Upper lobe of left lung (tissue), 6 donors: ENCODE data around the gene BSPH1. TPM values are rescaled to one million over a fixed set of nuclear protein-coding genes. Genes with fewer than 3 reads are reported as not detected.
"Not testable (repeated sequence)": the region's sequence is repeated elsewhere in the genome, so short reads cannot be mapped to it uniquely, and the experiment has no call there.

ENCODE experiments used
- ATAC-seq, 2 donors: fragments of 200-7000 bp; cut with Tn5 transposase; one replicate each; pipeline ENCODE4 v1.9.1; 2022; ENCODE audit warnings: mild to moderate bottlenecking in 2 of 2, moderate library complexity in 2 of 2; ENCODE audit not compliant: low FRiP score in 2 of 2
- DNase-seq, 2 donors: peaks; one replicate each; pipeline ENCODE4 v3.0.0-alpha.2; 2019 to 2020
- H3K27ac ChIP-seq, 4 donors: fragments of 200-600 bp; sonication (generic); one replicate each; pipeline ENCODE4 v1.5.1; 2016 to 2019
- H3K27me3 ChIP-seq, 4 donors: fragments of 200-600 bp; sonication (generic); one replicate each; pipeline ENCODE4 v1.5.1; 2017 to 2019
- H3K36me3 ChIP-seq, 4 donors: fragments of 200-600 bp; sonication (generic); one replicate each; pipeline ENCODE4 v1.5.1; 2016 to 2019
- H3K4me1 ChIP-seq, 4 donors: fragments of 200-600 bp; sonication (generic); one replicate each; pipeline ENCODE4 v1.5.1; 2018 to 2019
- H3K4me3 ChIP-seq, 4 donors: fragments of 200-600 bp; sonication (generic); one replicate each; pipeline ENCODE4 v1.5.1; 2017 to 2019; ENCODE audit warnings: mild to moderate bottlenecking in 2 of 4, moderate library complexity in 1 of 4
- H3K9me3 ChIP-seq, 4 donors: fragments of 200-600 bp; sonication (generic); one replicate each; pipeline ENCODE4 v1.5.1; 2018 to 2019
- EP300 ChIP-seq, 4 donors: sonication (generic); formaldehyde crosslinking; IDR thresholded peaks; one replicate each; pipeline ENCODE4 v1.5.1; 2017; ENCODE audit warnings: antibody characterized with exemption in 4 of 4, control low read depth in 2 of 4
- POLR2A ChIP-seq, 4 donors: fragments of 450-650 bp; IDR thresholded peaks; one replicate each; pipeline ENCODE4 v1.5.1; 2016 to 2017; ENCODE audit warnings: antibody characterized with exemption in 4 of 4, mild to moderate bottlenecking in 2 of 4
- POLR2AphosphoS5 ChIP-seq, 2 donors: sonication (generic); formaldehyde crosslinking; IDR thresholded peaks; one replicate each; pipeline ENCODE4 v1.5.1; 2017; ENCODE audit warnings: antibody characterized with exemption in 2 of 2
- WGBS, 2 donors: methylation state at CpG; one replicate each; pipeline ENCODE4 v1.1.5; 2017 to 2018; 5-methylcytosine and 5-hydroxymethylcytosine counted together
- total RNA-seq, 6 donors: library from RNA; depleted of rRNA in 4 of 6; stranded (reverse); fragments of >200 nt in 4 of 6; gene quantifications; one replicate each; pipeline versions ENCODE4 v1.1.0 to v1.2.1, GENCODE V29; 2016 to 2021
- TF ChIP-seq, protein P1 (sequence below), 6 experiments: fragments of 450-650 bp in 4 of 6; fragments of 200-600 bp in 2 of 6; sonication (generic) in 2 of 6; IDR thresholded peaks; one replicate each; pipeline ENCODE4 v1.5.1; 2016 to 2019; ENCODE audit warnings: antibody characterized with exemption in 6 of 6
- donor health status: DM: no; HTN: no; CAD: no; lungs with moderate emphysema.
- donor health status: DM: no; HTN: yes; CAD: no; lungs with severe emphysema.

BSPH1 gene
- total RNA-seq, 6 donors from 2014 or later, result not detected

DNA sequence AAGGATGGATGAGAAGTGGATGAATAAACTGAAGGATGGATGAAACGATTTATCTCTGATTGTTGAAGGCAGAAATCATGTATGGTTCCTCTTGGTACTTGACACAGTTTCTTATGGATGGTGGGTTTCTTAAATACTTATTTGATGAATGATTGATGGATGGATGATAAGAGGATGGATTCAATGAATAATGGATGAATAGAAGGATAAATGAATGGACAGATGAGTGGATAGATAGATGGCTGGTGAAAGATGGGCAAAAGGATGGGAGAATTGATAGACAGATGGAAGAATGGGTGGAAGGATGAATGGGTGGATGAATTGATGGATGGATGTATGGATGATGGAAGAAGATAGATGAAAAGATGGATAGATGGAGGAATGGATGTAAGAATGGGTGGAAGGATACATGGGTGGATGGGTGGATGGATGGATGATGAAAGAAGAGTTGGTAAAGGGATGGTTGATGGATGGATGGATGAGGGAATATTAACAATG, 4.3 kb upstream of the BSPH1 start:
- TF ChIP-seq, protein P1, sequence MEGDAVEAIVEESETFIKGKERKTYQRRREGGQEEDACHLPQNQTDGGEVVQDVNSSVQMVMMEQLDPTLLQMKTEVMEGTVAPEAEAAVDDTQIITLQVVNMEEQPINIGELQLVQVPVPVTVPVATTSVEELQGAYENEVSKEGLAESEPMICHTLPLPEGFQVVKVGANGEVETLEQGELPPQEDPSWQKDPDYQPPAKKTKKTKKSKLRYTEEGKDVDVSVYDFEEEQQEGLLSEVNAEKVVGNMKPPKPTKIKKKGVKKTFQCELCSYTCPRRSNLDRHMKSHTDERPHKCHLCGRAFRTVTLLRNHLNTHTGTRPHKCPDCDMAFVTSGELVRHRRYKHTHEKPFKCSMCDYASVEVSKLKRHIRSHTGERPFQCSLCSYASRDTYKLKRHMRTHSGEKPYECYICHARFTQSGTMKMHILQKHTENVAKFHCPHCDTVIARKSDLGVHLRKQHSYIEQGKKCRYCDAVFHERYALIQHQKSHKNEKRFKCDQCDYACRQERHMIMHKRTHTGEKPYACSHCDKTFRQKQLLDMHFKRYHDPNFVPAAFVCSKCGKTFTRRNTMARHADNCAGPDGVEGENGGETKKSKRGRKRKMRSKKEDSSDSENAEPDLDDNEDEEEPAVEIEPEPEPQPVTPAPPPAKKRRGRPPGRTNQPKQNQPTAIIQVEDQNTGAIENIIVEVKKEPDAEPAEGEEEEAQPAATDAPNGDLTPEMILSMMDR (IDR thresholded peaks at IDR 0.05), result no peak
- TF ChIP-seq POLR2A (IDR thresholded peaks at IDR 0.05), result no peak
- no peak for TF ChIP-seq POLR2AphosphoS5 (IDR thresholded peaks at IDR 0.05)
- no peak for TF ChIP-seq EP300 (IDR thresholded peaks at IDR 0.05)
- Histone ChIP-seq H3K36me3 (no peaks in the 10 kb centered on the region), H3K27ac (no peak overlapping the region), H3K4me1 (no peaks in the 10 kb centered on the region), H3K4me3 (no peak overlapping the region), H3K27me3 (no peaks in the 10 kb centered on the region), H3K9me3 (peaks cover 0 to 3% (median 0%) of the 10 kb centered on the region in 4 donors)
- WGBS, 2 donors, result 65 to 71% methylated on average over 1 of the region's 1 CpG
- DNase-seq (no peak), ATAC-seq (no peak)

DNA sequence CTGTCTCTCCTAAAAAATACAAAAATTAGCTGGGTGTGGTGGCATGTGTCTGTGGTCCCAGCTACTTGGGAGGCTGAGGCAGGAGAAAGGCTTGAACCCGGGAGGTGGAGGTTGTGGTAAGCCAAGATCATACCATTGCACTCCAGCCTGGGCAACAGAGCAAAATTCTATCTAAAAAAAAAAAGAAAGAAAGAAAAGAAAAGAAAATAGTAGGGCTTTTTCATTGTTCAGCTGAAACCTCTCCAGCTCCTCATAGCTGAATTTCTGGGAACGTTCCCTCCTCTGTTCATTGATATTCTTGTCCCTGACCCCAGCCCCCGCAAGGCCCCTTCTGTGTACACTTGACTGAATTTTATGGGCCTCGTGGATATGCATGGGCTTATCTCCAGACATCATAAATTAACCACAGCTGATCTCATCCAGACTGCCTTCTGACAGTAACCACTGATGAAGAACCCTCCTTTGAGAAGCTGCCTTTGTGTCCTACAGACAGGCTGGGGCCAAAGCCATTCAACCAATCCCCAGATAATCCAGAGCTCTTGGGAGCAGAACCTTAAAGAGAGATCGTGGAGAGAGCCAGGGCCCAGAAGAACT, 2.3 kb upstream of the BSPH1 start, which contains the start of gene ELSPBP1:
ELSPBP1 (plus strand) TSS at position 424 of the 594 bp plus-strand sequence. CDS start 14,036 bp downstream, outside the sequence.
- H3K4me3 ChIP-seq, result no peak within 1 kb of the TSS
- WGBS, 2 donors, result 64 to 66% methylated on average over 5 of the region's 5 CpGs
- H3K36me3 ChIP-seq, result no peaks in the 10 kb centered on the region
- no peaks in the 10 kb centered on the region for H3K27me3 ChIP-seq
- DNase-seq (no peak), ATAC-seq (no peak)
- TF ChIP-seq POLR2AphosphoS5 (IDR thresholded peaks at IDR 0.05) (no peak), POLR2A (IDR thresholded peaks at IDR 0.05) (no peak), EP300 (IDR thresholded peaks at IDR 0.05) (no peak)
- TF ChIP-seq, protein P1 (IDR thresholded peaks at IDR 0.05), result no peak
- H3K27ac ChIP-seq, result no peak within 1 kb of the TSS
- no peaks in the 10 kb centered on the region for H3K4me1 ChIP-seq
- H3K9me3 ChIP-seq, result no peaks in the 10 kb centered on the region

DNA sequence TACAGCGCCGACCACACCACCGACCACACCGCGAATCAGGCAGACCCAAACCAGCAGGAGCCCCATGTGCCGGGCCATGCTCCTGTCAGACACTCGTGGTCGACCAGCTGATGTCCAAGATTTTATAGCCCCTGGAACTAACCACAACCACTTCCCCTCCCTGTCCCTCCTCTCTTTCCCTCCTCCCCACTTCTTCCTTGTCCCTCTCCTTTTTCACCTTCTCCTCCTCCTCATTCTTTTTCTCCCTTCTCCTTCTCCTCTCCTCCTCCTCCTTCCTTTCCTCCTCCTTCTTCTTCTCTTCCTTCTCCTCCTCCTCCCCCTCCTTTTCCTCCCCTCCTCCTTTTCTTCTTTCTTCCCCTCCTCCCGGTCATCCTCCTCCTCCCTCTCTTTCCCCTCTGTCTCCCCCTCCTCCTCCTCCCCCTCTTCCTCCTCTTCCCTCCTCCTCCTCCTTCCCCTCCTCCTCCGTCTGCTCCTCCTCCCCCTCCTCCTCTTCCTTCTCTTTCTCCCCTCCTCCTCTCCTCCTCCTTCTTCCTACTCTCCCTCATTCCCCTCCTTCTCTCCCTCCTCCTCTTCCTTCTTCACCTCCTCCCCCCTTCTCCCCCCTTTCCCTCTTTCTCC, 670 bp downstream of the BSPH1 start:
- DNase-seq, result peak in 1 of 2 donors; percentile 30
- Histone ChIP-seq H3K9me3 (no peaks in the 10 kb centered on the region), H3K27me3 (no peaks in the 10 kb centered on the region), H3K36me3 (no peaks in the 10 kb centered on the region), H3K4me3 (no peak overlapping the region), H3K27ac (no peak overlapping the region), H3K4me1 (no peaks in the 10 kb centered on the region)
- no peak for TF ChIP-seq EP300 (IDR thresholded peaks at IDR 0.05)
- no peak for TF ChIP-seq POLR2AphosphoS5 (IDR thresholded peaks at IDR 0.05)
- TF ChIP-seq POLR2A (IDR thresholded peaks at IDR 0.05), result no peak
- TF ChIP-seq, protein P1 (IDR thresholded peaks at IDR 0.05), result no peak
- no peak for ATAC-seq
- 44 to 55% methylated on average over 8 to 10 of the region's 10 CpGs for WGBS, 2 donors

DNA sequence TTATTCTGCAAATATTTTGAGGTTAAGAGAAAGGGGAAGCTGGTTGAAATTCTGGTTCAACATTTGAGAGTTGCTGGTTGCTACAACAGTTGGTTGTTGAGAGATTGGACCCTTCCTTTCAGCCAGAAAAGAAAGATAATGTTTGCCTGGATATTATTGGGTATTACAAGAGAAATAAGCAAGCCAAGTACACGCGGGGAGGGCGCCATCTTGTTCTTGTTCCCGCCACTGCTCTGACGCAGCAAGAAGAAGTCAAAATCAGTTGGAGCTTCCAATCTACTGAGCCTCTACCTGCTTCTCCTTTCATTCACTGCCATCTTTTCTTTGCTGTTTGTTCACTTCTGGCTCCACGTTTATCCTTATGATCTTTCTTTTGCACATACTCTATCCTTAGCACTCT, 18.4 kb downstream of the BSPH1 start:
- no peaks in the 10 kb centered on the region for H3K9me3 ChIP-seq
- H3K36me3 ChIP-seq, result no peaks in the 10 kb centered on the region
- DNase-seq (no peak), ATAC-seq (no peak)
- H3K27me3 ChIP-seq, result no peaks in the 10 kb centered on the region
- WGBS, 2 donors, result 78 to 79% methylated on average over 6 of the region's 6 CpGs
- TF ChIP-seq POLR2AphosphoS5 (IDR thresholded peaks at IDR 0.05) (no peak), POLR2A (IDR thresholded peaks at IDR 0.05) (no peak), EP300 (IDR thresholded peaks at IDR 0.05) (no peak)
- TF ChIP-seq, protein P1 (IDR thresholded peaks at IDR 0.05), result no peak
- H3K27ac ChIP-seq, result no peak overlapping the region
- H3K4me1 ChIP-seq, result no peaks in the 10 kb centered on the region
- no peak overlapping the region for H3K4me3 ChIP-seq

DNA sequence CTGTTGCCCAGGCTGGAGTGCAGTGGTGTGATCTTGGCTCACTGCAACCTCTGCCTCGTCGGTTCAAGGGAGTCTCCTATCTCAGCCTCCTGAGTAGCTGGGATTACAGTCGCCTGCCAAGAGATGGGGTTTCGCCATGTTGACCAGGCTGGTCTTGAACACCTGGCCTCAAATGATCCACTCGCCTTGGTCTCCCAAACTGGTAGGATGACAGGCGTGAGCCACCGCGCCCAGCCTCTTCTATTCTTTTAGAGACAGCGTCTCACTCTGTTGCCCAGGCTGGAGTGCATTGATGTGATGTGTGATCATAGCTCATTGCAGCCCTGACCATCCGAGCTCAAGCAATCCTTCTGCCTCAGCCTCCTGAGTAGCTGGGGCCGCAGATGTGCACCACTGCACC, 36.0 kb downstream of the BSPH1 start:
- 90 to 94% methylated on average over 6 to 8 of the region's 11 CpGs for WGBS, 2 donors
- H3K4me3 ChIP-seq, H3K27ac ChIP-seq, H3K27me3 ChIP-seq, H3K36me3 ChIP-seq, H3K9me3 ChIP-seq, ATAC-seq, H3K4me1 ChIP-seq: not testable (repeated sequence)
- peak in 1 of 2 donors; percentile 51 for DNase-seq

DNA sequence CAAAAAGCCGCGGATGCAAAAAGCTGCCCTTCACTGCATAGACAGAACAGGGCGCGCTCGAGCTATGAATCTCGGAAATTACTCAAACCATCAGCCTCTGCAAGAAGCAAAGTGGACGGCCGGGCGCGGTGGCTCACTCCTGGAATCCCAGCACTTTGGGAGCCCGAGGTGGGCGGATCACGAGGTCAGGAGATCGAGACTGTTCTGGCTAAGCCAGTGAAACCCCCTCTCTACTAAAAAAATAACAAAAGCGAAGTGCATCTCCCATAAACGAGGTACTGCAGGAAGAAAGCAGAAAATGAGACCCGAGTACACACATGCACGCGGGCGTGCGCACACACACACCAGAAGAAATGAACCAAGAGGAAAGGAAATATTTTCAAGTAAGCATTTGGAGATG, 39.8 kb downstream of the BSPH1 start:
- not testable (repeated sequence) for H3K27me3 ChIP-seq, DNase-seq, H3K4me1 ChIP-seq, ATAC-seq, H3K27ac ChIP-seq, H3K4me3 ChIP-seq, H3K9me3 ChIP-seq, H3K36me3 ChIP-seq
- 62% methylated on average over 15 of the region's 21 CpGs; no CpG with 5 or more reads in 1 of the 2 donors for WGBS, 2 donors

DNA sequence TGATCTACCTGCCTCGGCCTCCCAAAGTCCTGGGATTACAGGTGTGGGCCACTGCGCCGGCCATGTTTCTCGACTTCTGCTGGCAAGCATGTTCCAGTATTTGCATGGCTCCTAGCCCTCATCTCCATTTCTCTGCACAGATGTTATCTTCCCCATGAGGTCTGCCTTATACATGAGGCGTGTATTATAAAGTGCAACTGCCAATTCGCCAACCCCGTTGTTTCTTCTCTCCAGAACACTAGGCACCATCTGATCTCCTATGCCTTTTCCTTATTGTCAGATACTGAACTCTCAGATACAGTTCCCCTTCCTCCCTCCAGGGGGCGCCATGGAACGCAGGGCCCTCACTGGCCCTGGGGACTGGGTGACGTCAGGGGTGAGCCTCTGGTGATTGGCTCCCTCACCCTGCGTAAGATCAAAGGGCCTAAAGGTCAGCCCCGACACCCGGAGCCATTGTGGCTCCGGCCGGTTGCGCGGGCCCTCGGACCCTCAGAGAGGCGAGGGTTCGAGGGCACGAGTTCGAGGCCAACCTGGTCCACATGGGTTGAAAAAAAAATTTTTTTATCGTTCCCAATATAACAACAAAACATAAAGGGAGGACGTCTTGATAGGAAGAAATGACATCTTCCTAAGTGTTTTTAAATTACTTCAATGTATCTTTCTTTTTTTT, 42.0 kb downstream of the BSPH1 start:
- not testable (repeated sequence) for H3K9me3 ChIP-seq
- peak; percentile 30 to 77 for DNase-seq

DNA sequence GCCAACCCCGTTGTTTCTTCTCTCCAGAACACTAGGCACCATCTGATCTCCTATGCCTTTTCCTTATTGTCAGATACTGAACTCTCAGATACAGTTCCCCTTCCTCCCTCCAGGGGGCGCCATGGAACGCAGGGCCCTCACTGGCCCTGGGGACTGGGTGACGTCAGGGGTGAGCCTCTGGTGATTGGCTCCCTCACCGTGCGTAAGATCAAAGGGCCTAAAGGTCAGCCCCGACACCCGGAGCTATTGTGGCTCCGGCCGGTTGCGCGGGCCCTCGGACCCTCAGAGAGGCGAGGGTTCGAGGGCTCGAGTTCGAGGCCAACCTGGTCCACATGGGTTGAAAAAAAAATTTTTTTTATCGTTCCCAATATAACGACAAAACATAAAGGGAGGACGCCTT, 63.4 kb downstream of the BSPH1 start:
- H3K9me3 ChIP-seq, H3K4me1 ChIP-seq, ATAC-seq, DNase-seq, H3K4me3 ChIP-seq, H3K36me3 ChIP-seq, H3K27me3 ChIP-seq, H3K27ac ChIP-seq: not testable (repeated sequence)
- WGBS, 2 donors, result no CpG with 5 or more reads among the region's 20 CpGs

More for the DNA sequence above, 42.0 kb downstream of the BSPH1 start:
- WGBS, 2 donors, result 77 to 87% methylated on average over 22 to 23 of the region's 24 CpGs
- H3K36me3 ChIP-seq, H3K27me3 ChIP-seq, ATAC-seq, H3K4me1 ChIP-seq, H3K27ac ChIP-seq, H3K4me3 ChIP-seq: not testable (repeated sequence)
